ENCODE measurements around the gene FUT2.
"Not testable (repeated sequence)": the region's sequence is repeated elsewhere in the genome, so short reads cannot be mapped to it uniquely, and the experiment has no call there.

Gene FUT2

GRCh38 chr19:48685583-48685982 lies 10.2 kb upstream of the FUT2 start:
- no peak overlapping the region for H3K4me3 ChIP-seq (ENCODE audit: low read depth, low read length)
- TF ChIP-seq CTCF (IDR thresholded peaks at IDR 0.05; ENCODE audit: low read depth, low read length, missing control alignments), result no peak
- DNase-seq (ENCODE audit: low read depth), result no peak

GRCh38 chr19:48686088-48686487 lies 9.7 kb upstream of the FUT2 start:
- DNase-seq (ENCODE audit: low read depth), result no peak
- no peak for TF ChIP-seq CTCF (IDR thresholded peaks at IDR 0.05; ENCODE audit: low read depth, low read length, missing control alignments)
- H3K4me3 ChIP-seq (ENCODE audit: low read depth, low read length), result no peak overlapping the region

- DNase-seq (ENCODE audit: low read depth); H3K4me3 ChIP-seq (ENCODE audit: low read depth, low read length): not testable (repeated sequence)
These were observed 9.1 kb upstream of the FUT2 start for GRCh38 chr19:48686637-48687036.

GRCh38 chr19:48687776-48688175 lies 8.0 kb upstream of the FUT2 start:
- TF ChIP-seq CTCF (IDR thresholded peaks at IDR 0.05; ENCODE audit: low read depth, low read length, missing control alignments), result no peak
- DNase-seq (ENCODE audit: low read depth), result no peak

GRCh38 chr19:48689449-48689848 lies 6.3 kb upstream of the FUT2 start:
- H3K4me3 ChIP-seq (ENCODE audit: low read depth, low read length), result no peak overlapping the region
- no peak for TF ChIP-seq CTCF (IDR thresholded peaks at IDR 0.05; ENCODE audit: low read depth, low read length, missing control alignments)

More at GRCh38 chr19:48687776-48688175, 8.0 kb upstream of the FUT2 start:
- no peak overlapping the region for H3K4me3 ChIP-seq (ENCODE audit: low read depth, low read length)

GRCh38 chr19:48693629-48694028 lies 2.1 kb upstream of the FUT2 start:
- not testable (repeated sequence) for H3K4me3 ChIP-seq (ENCODE audit: low read depth, low read length)

More at GRCh38 chr19:48689449-48689848, 6.3 kb upstream of the FUT2 start:
- no peak for DNase-seq (ENCODE audit: low read depth)

GRCh38 chr19:48696353-48697010 lies 711 bp downstream of the FUT2 start:
- H3K4me3 ChIP-seq (ENCODE audit: low read depth, low read length), result no peak overlapping the region

More at GRCh38 chr19:48693629-48694028, 2.1 kb upstream of the FUT2 start:
- not testable (repeated sequence) for DNase-seq (ENCODE audit: low read depth)

More at GRCh38 chr19:48696353-48697010, 711 bp downstream of the FUT2 start:
- no peak for DNase-seq (ENCODE audit: low read depth)
- TF ChIP-seq CTCF (IDR thresholded peaks at IDR 0.05; ENCODE audit: low read depth, low read length, missing control alignments), result no peak

All from GM12864 (cell line).